PC-9 (cell line): ENCODE results near the gene ENG.

Source experiments
- CTCF ChIP-seq: fragments of 200-600 bp; sonication (generic); conservative IDR thresholded peaks from 2 replicates; pipeline ENCODE4 v1.6.1; 2017; ENCODE audit warnings: mixed run types, antibody characterized with exemption, mild to moderate bottlenecking, moderate library complexity
- EZH2 ChIP-seq: fragments of 200-600 bp; sonication (generic); IDR thresholded peaks from 2 replicates; pipeline ENCODE4 v1.8.0; 2017; ENCODE audit warnings: antibody characterized with exemption, low read depth

- TF ChIP-seq CTCF (no peak), EZH2 (no peak)
Measured at GRCh38 chr9:127809540-127810377, 44.7 kb downstream of the ENG start.
